A549 (cell line): ENCODE data around the gene THOC3. TPM values are rescaled to one million over a fixed set of nuclear protein-coding genes. Genes with fewer than 3 reads are reported as not detected.
"Not testable (repeated sequence)": the region's sequence is repeated elsewhere in the genome, so short reads cannot be mapped to it uniquely, and the experiment has no call there.

Experiments
- ATAC-seq, 2 experiments: fragments of 200-7000 bp in 1 of 2; fragments of >200 bp in 1 of 2; cut with Nextera tagmentation in 1 of 2; cut with Tn5 transposase in 1 of 2; 3 replicates each; pipeline versions ENCODE4 v1.8.0 to v1.9.1; 2018 to 2020; ENCODE audit warnings: mild to moderate bottlenecking in 1 of 2, moderate library complexity in 1 of 2
- CTCF ChIA-PET: fragments of 300-600 bp; sonication (Branson Sonifier 250); formaldehyde crosslinking; extraction: SDS; loops from one replicate; lab custom pipeline; 2021; ENCODE audit warnings: antibody characterized with exemption, inconsistent platforms; lab: Yijun Ruan, JAX
- POLR2A ChIA-PET: fragments of 350-600 bp; formaldehyde crosslinking; extraction: SDS; loops from one replicate; lab custom pipeline; 2021; ENCODE audit warnings: antibody characterized with exemption, inconsistent platforms; lab: Yijun Ruan, JAX
- DNase-seq, 2 experiments: peaks; one replicate each; pipeline versions ENCODE4 v3.0.0 to v3.0.0-alpha.2; 2011 to 2016; ENCODE audit warnings: low read depth in 1 of 2, low spot score in 1 of 2
- FAIRE-seq: peaks from 2 replicates; lab custom pipeline; 2011; peaks lifted over from hg19 to GRCh38; lab: Jason Lieb, UNC
- H3K27ac ChIP-seq, 2 experiments: fragments of >200 bp; sonication (Bioruptor Twin); formaldehyde crosslinking; 3 replicates each; pipeline ENCODE4 v1.5.1; 2016 to 2017
- H3K4me1 ChIP-seq: fragments of >200 bp; sonication (Bioruptor Twin); formaldehyde crosslinking; 3 replicates; pipeline ENCODE4 v1.6.1; 2016
- H3K4me2 ChIP-seq: fragments of >200 bp; sonication (Bioruptor Twin); formaldehyde crosslinking; 3 replicates; pipeline ENCODE4 v1.6.1; 2016
- H3K4me3 ChIP-seq: fragments of >200 bp; sonication (Bioruptor Twin); formaldehyde crosslinking; 3 replicates; pipeline ENCODE4 v1.5.1; 2016
- H3K9me3 ChIP-seq: fragments of >200 bp; sonication (Bioruptor Twin); formaldehyde crosslinking; 3 replicates; pipeline ENCODE4 v1.6.1; 2016
- JUN ChIP-seq, 2 experiments: fragments of >200 bp; sonication (Bioruptor Twin); formaldehyde crosslinking; IDR thresholded peaks; 2 replicates in 1 of 2; 3 replicates in 1 of 2; pipeline ENCODE4 v1.6.1; 2016 to 2017
- PHF8 ChIP-seq: fragments of 200-600 bp; sonication (generic); IDR thresholded peaks from 2 replicates; pipeline ENCODE4 v1.6.1; 2016; ENCODE audit warnings: low read depth, mild to moderate bottlenecking, antibody characterized with exemption, moderate library complexity, borderline replicate concordance
- POLR2A ChIP-seq: IDR thresholded peaks from 2 replicates; pipeline ENCODE4 v1.6.1; 2012; ENCODE audit warnings: mild to moderate bottlenecking, low read length
- WGBS: methylation state at CpG from one replicate; pipeline ENCODE4 v1.1.6; 2017; ENCODE audit errors: missing lambda C conversion rate; 5-methylcytosine and 5-hydroxymethylcytosine counted together
- polyA minus RNA-seq: library from RNA; depleted of rRNA, polyadenylated mRNA; stranded (reverse); fragments of >200 nt; gene quantifications from 2 replicates; pipeline ENCODE4 v1.2.3, GENCODE V29; 2011; rRNA and poly(A)+ RNA removed
- polyA plus RNA-seq, 4 experiments: library from polyadenylated mRNA; depleted of rRNA in 3 of 4; stranded (reverse); fragments of >200 nt; fragmentation: RNase III in 1 of 4; extraction: RNeasy Plus Mini Kit Qiagen cat#74134 plus additional on column Dnase treatment in 1 of 4; gene quantifications; 2 replicates in 3 of 4; 3 replicates in 1 of 4; pipeline ENCODE4 v1.2.3, GENCODE V29; 2011 to 2017

THOC3 gene, protein sequence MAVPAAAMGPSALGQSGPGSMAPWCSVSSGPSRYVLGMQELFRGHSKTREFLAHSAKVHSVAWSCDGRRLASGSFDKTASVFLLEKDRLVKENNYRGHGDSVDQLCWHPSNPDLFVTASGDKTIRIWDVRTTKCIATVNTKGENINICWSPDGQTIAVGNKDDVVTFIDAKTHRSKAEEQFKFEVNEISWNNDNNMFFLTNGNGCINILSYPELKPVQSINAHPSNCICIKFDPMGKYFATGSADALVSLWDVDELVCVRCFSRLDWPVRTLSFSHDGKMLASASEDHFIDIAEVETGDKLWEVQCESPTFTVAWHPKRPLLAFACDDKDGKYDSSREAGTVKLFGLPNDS
- 76.8 and 153 TPM in 2 replicates for polyA plus RNA-seq (2011; rRNA removed)
- polyA plus RNA-seq (2012; cell fraction: cytosol; rRNA removed) = 95.5 and 105 TPM in 2 replicates
- 45.3 and 48.6 TPM in 2 replicates for polyA plus RNA-seq (2012; cell fraction: nucleus; rRNA removed)
- polyA plus RNA-seq (2017; fragmentation: RNase III; extraction: RNeasy Plus Mini Kit Qiagen cat#74134 plus additional on column Dnase treatment) = 53.7 to 59.1 TPM (median 56.8 TPM) in 3 replicates
- 52.1 and 61.8 TPM in 2 replicates for polyA minus RNA-seq

DNA sequence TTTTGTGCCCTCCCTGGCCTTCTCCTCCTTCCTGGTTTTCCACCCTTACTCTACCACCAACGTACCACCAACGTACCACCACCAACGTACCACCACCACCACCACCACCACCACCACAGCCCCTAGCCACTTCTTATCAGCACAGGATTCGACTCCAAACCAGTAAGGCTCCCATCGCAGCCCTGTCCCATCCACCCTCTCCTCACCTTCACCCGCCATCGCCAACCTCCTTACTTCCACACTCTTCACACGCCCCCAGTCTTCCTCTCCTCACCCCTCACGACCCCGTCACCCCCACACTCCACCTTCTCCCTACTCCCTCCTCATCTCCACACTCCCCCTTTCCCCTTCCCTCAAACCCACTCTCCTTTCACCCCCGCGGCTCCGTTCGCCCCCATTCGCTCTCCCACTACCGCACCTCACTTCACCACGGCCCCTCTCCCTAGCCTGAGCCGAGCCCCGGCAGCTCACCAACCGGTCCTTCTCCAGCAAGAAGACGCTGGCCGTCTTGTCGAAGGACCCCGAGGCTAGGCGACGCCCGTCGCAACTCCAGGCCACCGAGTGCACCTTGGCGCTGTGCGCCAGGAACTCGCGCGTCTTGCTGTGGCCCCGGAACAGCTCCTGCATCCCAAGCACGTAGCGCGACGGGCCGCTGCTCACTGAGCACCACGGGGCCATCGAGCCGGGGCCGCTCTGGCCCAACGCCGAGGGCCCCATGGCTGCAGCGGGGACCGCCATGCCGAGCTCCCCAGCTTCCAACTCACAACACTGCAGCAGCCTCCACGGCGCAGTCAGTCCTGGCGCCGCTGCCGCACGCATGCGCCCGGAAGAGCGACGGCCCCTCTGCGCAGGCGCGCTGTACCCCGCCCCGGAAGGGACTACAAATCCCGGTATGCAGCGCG lies at the start of gene THOC3:
Gene THOC3 (minus strand): TSS at position 845 of the 902 bp plus-strand sequence. CDS start 107 bp downstream, at position 738.
- FAIRE-seq, POLR2A ChIA-PET, H3K9me3 ChIP-seq, CTCF ChIA-PET, H3K4me1 ChIP-seq: not testable (repeated sequence)
- ATAC-seq (peak; percentile 100), DNase-seq (peak in 1 of 2 experiments; percentile 85)
- WGBS = 1% methylated on average over 30 of the region's 67 CpGs
- TF ChIP-seq PHF8 (peak; percentile 26; the same call in 1 of the 2 replicates), JUN (IDR thresholded peaks at IDR 0.05) (0 out of 5 replicates have a peak, but pooled peaks of 1 of the 2 experiments have one; percentile 21), POLR2A (peak; percentile 55)
- Histone ChIP-seq H3K27ac (peak within 1 kb of the TSS; percentile 79 to 93), H3K4me2 (peak within 1 kb of the TSS; percentile 67; the same call in 2 of the 3 replicates), H3K4me3 (peak within 1 kb of the TSS; percentile 63)

DNA sequence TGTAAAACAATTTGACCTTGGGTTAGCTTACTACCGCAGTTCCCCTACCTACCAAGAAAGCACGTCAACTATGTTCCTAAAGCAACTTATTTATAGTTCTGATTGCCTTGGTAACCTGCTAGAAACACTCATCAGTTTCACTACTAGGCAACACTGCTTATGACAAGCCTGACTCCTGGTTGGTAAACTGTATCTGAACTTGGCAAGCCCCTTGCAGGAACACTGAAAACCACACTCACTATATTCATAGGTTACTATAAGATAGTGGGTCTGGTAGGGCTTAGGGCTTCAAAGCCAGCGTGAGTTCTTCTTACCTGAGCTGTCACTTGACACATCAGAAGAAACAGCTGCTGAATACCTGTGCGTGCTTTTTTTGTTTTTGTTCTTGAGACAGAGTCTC lies 49.2 kb upstream of the THOC3 start:
- FAIRE-seq, POLR2A ChIA-PET, H3K4me2 ChIP-seq, H3K4me3 ChIP-seq, DNase-seq, ATAC-seq, H3K9me3 ChIP-seq, H3K4me1 ChIP-seq, CTCF ChIA-PET, H3K27ac ChIP-seq: not testable (repeated sequence)
- no CpG with 5 or more reads among the region's 4 CpGs for WGBS

DNA sequence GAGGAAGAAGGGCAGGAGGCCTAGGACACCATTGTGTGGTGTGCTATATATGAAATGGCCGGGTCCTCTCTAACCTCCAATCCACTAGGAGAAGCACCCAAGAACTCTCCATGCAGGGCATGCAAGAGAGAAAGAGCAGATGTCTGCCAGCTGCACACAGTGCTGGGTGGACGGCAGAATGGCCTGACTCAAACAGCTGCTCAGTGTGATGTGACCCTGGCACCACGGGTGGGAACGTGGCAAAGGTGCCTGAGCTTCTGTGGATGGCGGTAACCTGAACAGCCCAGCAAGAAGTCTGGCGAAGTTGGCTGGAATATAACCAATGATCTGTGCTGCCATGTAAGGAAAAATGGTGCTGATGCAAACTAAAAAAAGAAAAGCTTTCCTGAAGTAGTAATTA lies 46.2 kb upstream of the THOC3 start:
- H3K4me1 ChIP-seq, H3K4me3 ChIP-seq, POLR2A ChIA-PET, FAIRE-seq, CTCF ChIA-PET, H3K4me2 ChIP-seq, DNase-seq, H3K27ac ChIP-seq, H3K9me3 ChIP-seq: not testable (repeated sequence)
- 59% methylated on average over 5 of the region's 6 CpGs for WGBS
- peak; percentile 24 to 38; a peak in 3 of 6 replicates for ATAC-seq

DNA sequence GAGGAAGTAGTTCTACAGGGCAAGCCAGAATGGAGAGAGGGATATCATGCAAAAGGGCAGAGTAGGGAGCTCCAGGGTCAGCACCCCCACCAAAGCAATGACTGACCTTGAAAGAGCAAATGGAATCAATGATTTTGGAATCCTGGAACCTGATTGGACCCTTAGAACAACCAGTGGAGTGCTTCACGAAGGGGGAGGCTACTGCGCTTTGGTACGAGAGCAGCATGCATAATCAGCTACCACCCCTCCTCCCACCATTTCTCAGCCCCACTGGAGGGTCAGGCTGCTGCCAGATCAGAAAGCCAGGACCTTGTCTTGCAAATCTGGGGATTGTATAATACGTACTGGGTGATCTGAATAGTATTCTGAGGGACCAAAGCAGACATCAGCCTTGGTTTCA lies 43.0 kb upstream of the THOC3 start:
- DNase-seq, ATAC-seq, H3K9me3 ChIP-seq, H3K27ac ChIP-seq, POLR2A ChIA-PET, H3K4me2 ChIP-seq, CTCF ChIA-PET, FAIRE-seq, H3K4me3 ChIP-seq, H3K4me1 ChIP-seq: not testable (repeated sequence)
- 67% methylated on average over 4 of the region's 4 CpGs for WGBS

DNA sequence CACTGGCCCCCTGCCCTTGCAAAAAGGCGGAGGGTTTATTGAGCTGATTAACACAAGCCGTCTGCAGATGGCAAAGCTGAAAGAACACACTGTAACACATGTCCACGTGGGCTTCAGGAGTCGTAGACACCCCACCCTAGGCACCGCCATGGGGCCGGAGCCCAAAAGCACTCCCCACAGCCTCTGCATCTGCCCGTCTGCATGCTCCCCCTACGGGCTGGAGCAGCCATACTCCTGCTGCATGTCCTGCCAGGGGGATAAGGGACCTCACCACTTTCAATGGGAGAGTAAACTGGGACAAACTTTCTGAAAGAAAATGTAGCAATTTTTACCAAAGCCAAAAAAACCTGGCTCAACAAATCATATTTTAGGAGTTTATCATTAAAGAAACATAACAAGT lies 42.1 kb upstream of the THOC3 start:
- H3K4me1 ChIP-seq, DNase-seq, H3K4me2 ChIP-seq, CTCF ChIA-PET, POLR2A ChIA-PET, FAIRE-seq, H3K27ac ChIP-seq, H3K9me3 ChIP-seq, H3K4me3 ChIP-seq: not testable (repeated sequence)
- ATAC-seq = peak; percentile 26 to 48; a peak in 2 of 6 replicates
- WGBS = 34% methylated on average over 6 of the region's 8 CpGs

DNA sequence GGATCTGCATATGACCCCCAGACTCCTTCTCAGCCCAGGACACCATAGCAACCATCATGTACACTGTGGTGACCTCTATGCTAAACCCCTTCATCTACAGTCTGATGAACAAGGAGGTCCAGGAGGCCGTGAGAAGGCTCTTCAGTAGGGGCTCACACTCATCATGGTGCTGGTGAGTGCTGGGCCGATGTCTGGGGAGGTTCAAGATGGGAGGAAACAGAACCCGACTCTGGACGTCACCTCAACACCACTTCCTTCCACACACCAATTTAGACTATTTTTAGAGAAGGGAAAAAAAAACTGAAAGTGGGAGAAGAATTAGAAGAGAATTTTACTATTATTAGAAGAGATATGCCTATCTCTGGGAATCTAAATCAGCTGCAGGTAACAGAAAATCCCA lies 39.1 kb upstream of the THOC3 start:
- H3K4me3 ChIP-seq, H3K4me1 ChIP-seq, DNase-seq, H3K27ac ChIP-seq, POLR2A ChIA-PET, H3K9me3 ChIP-seq, ATAC-seq, H3K4me2 ChIP-seq, FAIRE-seq: not testable (repeated sequence)
- CTCF ChIA-PET = interaction anchor here (2.3 kb wide), 1 partner anchor 278 kb away, joined by 7 read pairs; no protein-coding TSS in a partner anchor
- 65% methylated on average over 2 of the region's 4 CpGs for WGBS

DNA sequence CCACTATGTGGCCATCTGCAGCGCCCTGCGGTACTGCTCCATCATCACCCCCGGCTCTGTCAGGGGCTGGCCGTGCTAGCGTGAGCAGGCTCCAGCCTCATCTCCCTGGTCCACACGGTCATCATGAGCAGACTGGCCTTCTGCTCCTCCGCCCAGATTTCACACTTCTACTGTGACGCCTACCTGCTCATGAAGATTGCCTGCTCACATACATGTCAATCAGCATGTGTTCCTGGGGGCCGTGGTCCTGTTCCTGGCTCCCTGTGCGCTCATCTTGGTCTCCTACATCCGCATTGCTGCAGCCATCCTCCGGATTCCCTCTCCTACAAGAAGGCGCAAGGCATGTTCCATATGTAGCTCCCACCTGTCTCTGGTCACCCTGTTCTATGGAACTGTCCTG lies 38.7 kb upstream of the THOC3 start:
- H3K4me2 ChIP-seq, FAIRE-seq, DNase-seq, POLR2A ChIA-PET, H3K4me3 ChIP-seq, ATAC-seq, H3K27ac ChIP-seq, H3K4me1 ChIP-seq, H3K9me3 ChIP-seq: not testable (repeated sequence)
- CTCF ChIA-PET = interaction anchor here (1.3 to 2.3 kb wide), 2 partner anchors 277 to 280 kb away, joined by 4 to 7 read pairs; no protein-coding TSS in a partner anchor
- WGBS = 81% methylated on average over 8 of the region's 13 CpGs

DNA sequence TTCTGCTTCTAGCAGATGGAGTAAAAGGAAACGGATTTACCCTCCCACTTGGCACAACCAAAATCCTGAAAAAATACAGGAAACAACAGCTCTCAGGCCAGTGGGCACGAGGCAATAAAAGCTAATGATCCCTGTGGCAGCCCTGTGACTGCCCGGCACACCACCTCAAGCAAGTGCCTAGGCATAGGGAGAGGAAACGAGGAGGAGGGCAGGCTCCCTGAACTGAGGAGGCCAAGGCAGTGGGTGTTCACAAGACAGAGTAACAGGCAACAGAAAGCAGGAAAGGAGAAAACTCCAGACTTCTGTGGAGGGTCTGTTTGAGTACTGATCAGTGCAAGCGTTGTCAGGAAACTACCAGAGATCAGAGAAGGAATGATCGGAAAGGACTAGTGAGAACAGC lies 29.9 kb upstream of the THOC3 start:
- CTCF ChIA-PET, H3K4me2 ChIP-seq, H3K4me1 ChIP-seq, POLR2A ChIA-PET, H3K27ac ChIP-seq, FAIRE-seq, H3K9me3 ChIP-seq, DNase-seq, H3K4me3 ChIP-seq: not testable (repeated sequence)
- peak; percentile 16 to 59; a peak in 3 of 6 replicates for ATAC-seq
- WGBS = 0% methylated on average over 2 of the region's 6 CpGs

DNA sequence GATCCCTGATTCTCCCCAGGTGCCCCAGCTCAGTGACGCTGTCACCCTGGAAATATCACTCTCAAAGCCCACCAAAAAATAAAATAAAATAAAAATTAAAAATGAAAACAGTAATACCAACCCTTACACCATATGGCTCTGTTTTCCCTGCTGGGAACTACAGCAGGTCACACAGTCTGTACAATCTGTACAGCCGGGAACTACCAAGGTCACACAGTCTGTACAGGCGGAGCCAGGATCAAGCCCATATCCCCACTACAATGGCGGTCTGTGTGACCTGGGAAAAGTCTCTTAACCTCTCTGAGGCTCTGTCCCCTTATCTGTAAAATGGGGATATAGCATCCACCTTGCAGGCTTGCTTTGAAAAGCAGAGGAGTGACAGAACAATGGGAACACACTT lies 29.4 kb upstream of the THOC3 start:
- DNase-seq, POLR2A ChIA-PET, H3K9me3 ChIP-seq, H3K27ac ChIP-seq, FAIRE-seq, H3K4me1 ChIP-seq, CTCF ChIA-PET, H3K4me2 ChIP-seq, H3K4me3 ChIP-seq: not testable (repeated sequence)
- ATAC-seq = peak in 1 of 2 experiments; percentile 39; a peak in 2 of 6 replicates
- 32% methylated on average over 1 of the region's 4 CpGs for WGBS

DNA sequence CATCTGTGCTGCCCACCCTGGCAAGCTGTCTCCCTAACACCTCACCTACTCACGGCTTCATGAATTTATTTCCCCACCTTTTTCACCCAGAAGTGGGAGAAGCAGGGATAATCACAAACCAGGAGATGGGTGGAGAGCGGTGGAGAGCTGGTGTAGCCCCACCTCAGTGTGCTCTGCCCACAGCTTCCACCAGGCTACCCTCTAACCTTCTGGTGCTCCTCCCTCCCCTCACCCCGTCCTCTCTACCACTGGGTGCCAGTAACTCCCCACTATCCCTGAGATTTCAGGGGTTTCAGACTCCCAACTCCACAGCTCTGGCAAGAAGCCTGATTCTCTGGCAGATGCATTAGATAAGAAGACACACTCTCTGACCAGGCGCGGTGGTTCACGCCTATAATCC lies 28.7 kb upstream of the THOC3 start:
- H3K27ac ChIP-seq, H3K4me1 ChIP-seq, POLR2A ChIA-PET, DNase-seq, ATAC-seq, FAIRE-seq, CTCF ChIA-PET, H3K4me2 ChIP-seq, H3K9me3 ChIP-seq, H3K4me3 ChIP-seq: not testable (repeated sequence)
- no CpG with 5 or more reads among the region's 6 CpGs for WGBS
